A673 (cell line): Measurements from ENCODE around the gene TMPRSS2.

Source experiments
- EZH2 ChIP-seq: fragments of 200-600 bp; sonication (generic); IDR thresholded peaks from 2 replicates; pipeline ENCODE4 v1.6.1; 2017; ENCODE audit warnings: borderline replicate concordance, low read depth, mild to moderate bottlenecking, mixed read lengths, antibody characterized with exemption, low read length; ENCODE audit not compliant: poor library complexity, severe bottlenecking
- TF ChIP-seq, protein P1 (sequence below): fragments of 300-800, 200-600 bp; sonication (generic); conservative IDR thresholded peaks from 2 replicates; pipeline ENCODE4 v1.5.1; 2017; ENCODE audit warnings: low read depth, mild to moderate bottlenecking, antibody characterized with exemption, low read length, moderate library complexity, mixed read lengths

- TF ChIP-seq, protein P1, sequence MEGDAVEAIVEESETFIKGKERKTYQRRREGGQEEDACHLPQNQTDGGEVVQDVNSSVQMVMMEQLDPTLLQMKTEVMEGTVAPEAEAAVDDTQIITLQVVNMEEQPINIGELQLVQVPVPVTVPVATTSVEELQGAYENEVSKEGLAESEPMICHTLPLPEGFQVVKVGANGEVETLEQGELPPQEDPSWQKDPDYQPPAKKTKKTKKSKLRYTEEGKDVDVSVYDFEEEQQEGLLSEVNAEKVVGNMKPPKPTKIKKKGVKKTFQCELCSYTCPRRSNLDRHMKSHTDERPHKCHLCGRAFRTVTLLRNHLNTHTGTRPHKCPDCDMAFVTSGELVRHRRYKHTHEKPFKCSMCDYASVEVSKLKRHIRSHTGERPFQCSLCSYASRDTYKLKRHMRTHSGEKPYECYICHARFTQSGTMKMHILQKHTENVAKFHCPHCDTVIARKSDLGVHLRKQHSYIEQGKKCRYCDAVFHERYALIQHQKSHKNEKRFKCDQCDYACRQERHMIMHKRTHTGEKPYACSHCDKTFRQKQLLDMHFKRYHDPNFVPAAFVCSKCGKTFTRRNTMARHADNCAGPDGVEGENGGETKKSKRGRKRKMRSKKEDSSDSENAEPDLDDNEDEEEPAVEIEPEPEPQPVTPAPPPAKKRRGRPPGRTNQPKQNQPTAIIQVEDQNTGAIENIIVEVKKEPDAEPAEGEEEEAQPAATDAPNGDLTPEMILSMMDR: no peak
- no peak for TF ChIP-seq EZH2
Observed at GRCh38 chr21:41428847-41429246, 79.1 kb downstream of the TMPRSS2 start.
